NCI-H2227 (cell line): ENCODE results near the gene MUC5AC.
"Not testable (repeated sequence)": the region's sequence is repeated elsewhere in the genome, so short reads cannot be mapped to it uniquely, and the experiment has no call there.

Experiments
- DNase-seq: peaks from one replicate; lab custom pipeline; 2025; ENCODE audit not compliant: unreplicated experiment; lab: John Stamatoyannopoulos, UW

Gene MUC5AC

GRCh38 chr11:1234054-1234720, 76.4 kb downstream of the MUC5AC start:
- no peak for DNase-seq

- no peak for DNase-seq
These were observed 77.1 kb downstream of the MUC5AC start for GRCh38 chr11:1234771-1235305.

DNA sequence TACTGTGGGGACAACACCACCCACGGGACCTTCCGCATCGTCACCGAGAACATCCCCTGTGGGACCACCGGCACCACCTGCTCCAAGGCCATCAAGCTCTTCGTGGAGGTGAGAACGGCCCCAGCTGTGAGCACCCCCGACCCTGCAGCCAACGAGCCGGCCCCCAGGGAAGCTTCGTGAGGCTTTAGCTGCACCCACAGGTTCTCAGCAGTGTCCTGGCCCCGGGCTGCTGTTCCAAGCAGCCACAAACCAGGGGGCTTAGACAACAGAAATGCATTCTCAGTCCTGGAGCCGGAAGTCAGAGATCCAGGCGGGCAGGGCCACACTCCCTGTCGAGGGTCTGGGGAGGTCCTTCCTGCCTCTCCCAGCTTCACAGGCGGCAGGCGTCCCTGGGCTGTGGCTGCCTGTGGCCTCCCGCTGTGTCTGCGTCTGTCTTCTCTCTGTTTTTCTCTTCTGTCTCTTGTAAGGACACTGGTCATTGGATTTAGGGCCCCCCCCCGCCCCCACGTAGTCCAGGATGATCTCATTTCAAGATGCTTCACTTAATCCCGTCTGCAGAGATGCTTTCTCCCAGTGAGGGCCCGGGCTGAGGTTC, 77.7 kb downstream of the MUC5AC start:
- DNase-seq, result no peak

DNA sequence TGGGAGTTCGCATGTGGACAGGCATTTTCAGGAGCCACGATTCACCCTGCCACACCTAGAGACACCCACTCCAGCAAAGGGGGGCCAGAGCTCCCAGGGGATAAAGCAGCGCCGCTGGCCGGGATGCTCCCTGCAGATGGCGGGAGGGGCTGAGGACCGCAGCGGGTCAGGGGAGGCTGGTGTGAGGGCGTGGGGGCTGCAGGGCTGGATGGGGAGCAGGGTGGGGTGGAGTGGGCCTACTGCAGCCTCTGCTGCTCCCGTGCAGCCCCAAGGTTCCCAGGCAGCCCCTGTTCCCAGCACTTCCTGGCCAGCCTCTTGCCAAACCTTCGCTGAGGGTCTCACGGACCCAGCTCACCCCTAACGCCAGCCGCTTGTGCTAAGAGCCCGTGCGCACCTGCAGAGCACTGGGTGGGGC, 78.2 kb downstream of the MUC5AC start:
- no peak for DNase-seq

- no peak for DNase-seq
These were observed 78.8 kb downstream of the MUC5AC start for GRCh38 chr11:1236316-1237127.

GRCh38 chr11:1237128-1237580, 79.4 kb downstream of the MUC5AC start:
- DNase-seq, result no peak

GRCh38 chr11:1237851-1238250, 80.1 kb downstream of the MUC5AC start:
- DNase-seq, result no peak

- DNase-seq, result no peak
These were observed 81.2 kb downstream of the MUC5AC start for GRCh38 chr11:1238767-1239595.

GRCh38 chr11:1239596-1240205, 81.9 kb downstream of the MUC5AC start:
- no peak for DNase-seq

DNA sequence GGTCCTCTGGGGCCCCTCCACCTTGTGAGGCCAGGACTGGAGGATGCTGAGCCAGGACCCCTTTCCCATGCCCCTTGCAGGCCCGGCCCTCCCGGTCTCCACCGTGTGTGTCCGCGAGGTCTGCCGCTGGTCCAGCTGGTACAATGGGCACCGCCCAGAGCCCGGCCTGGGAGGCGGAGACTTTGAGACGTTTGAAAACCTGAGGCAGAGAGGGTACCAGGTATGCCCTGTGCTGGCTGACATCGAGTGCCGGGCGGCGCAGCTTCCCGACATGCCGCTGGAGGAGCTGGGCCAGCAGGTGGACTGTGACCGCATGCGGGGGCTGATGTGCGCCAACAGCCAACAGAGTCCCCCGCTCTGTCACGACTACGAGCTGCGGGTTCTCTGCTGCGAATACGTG, 83.0 kb downstream of the MUC5AC start:
- DNase-seq, result no peak

DNA sequence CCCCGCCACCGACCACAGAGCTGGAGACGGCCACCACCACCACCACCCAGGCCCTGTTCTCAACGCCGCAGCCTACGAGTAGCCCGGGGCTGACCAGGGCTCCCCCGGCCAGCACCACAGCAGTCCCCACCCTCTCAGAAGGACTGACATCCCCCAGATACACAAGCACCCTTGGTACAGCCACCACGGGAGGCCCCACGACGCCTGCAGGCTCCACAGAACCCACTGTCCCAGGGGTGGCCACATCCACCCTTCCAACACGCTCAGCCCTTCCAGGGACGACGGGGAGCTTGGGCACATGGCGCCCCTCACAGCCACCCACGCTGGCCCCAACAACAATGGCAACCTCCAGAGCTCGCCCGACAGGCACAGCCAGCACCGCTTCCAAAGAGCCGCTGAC, 84.0 kb downstream of the MUC5AC start:
- no peak for DNase-seq

DNA sequence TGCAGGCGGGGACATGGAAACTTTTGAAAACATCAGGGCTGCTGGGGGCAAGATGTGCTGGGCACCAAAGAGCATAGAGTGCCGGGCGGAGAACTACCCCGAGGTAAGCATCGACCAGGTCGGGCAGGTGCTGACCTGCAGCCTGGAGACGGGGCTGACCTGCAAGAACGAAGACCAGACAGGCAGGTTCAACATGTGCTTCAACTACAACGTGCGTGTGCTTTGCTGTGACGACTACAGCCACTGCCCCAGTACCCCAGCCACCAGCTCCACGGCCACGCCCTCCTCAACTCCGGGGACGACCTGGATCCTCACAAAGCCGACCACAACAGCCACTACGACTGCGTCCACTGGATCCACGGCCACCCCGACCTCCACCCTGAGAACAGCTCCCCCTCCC, 84.5 kb downstream of the MUC5AC start:
- DNase-seq, result no peak

DNA sequence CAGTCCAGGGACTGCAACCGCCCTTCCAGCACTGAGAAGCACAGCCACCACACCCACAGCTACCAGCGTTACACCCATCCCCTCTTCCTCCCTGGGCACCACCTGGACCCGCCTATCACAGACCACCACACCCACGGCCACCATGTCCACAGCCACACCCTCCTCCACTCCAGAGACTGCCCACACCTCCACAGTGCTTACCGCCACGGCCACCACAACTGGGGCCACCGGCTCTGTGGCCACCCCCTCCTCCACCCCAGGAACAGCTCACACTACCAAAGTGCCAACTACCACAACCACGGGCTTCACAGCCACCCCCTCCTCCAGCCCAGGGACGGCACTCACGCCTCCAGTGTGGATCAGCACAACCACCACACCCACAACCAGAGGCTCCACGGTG, 85.0 kb downstream of the MUC5AC start:
- not testable (repeated sequence) for DNase-seq

DNA sequence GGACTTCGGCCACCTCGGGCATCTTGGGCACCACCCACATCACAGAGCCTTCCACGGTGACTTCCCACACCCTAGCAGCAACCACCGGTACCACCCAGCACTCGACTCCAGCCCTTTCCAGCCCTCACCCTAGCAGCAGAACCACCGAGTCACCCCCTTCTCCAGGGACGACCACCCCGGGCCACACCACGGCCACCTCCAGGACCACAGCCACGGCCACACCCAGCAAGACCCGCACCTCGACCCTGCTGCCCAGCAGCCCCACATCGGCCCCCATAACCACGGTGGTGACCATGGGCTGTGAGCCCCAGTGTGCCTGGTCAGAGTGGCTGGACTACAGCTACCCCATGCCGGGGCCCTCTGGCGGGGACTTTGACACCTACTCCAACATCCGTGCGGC, 85.8 kb downstream of the MUC5AC start:
- DNase-seq, result not testable (repeated sequence)

DNA sequence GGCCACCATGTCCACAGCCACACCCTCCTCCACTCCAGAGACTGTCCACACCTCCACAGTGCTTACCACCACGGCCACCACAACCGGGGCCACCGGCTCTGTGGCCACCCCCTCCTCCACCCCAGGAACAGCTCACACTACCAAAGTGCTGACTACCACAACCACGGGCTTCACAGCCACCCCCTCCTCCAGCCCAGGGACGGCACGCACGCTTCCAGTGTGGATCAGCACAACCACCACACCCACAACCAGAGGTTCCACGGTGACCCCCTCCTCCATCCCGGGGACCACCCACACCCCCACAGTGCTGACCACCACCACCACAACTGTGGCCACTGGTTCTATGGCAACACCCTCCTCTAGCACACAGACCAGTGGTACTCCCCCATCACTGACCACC, 86.8 kb downstream of the MUC5AC start:
- not testable (repeated sequence) for DNase-seq

- not testable (repeated sequence) for DNase-seq
These were observed 88.0 kb downstream of the MUC5AC start for GRCh38 chr11:1245717-1246116.

DNA sequence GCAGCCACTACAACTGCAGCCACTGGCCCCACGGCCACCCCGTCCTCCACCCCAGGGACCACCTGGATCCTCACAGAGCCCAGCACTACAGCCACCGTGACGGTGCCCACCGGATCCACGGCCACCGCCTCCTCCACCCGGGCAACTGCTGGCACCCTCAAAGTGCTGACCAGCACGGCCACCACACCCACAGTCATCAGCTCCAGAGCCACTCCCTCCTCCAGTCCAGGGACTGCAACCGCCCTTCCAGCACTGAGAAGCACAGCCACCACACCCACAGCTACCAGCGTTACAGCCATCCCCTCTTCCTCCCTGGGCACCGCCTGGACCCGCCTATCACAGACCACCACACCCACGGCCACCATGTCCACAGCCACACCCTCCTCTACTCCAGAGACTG, 88.5 kb downstream of the MUC5AC start:
- not testable (repeated sequence) for DNase-seq

- DNase-seq, result not testable (repeated sequence)
These were observed 89.3 kb downstream of the MUC5AC start for GRCh38 chr11:1247026-1247425.

GRCh38 chr11:1248951-1249350, 91.2 kb downstream of the MUC5AC start:
- DNase-seq, result not testable (repeated sequence)

DNA sequence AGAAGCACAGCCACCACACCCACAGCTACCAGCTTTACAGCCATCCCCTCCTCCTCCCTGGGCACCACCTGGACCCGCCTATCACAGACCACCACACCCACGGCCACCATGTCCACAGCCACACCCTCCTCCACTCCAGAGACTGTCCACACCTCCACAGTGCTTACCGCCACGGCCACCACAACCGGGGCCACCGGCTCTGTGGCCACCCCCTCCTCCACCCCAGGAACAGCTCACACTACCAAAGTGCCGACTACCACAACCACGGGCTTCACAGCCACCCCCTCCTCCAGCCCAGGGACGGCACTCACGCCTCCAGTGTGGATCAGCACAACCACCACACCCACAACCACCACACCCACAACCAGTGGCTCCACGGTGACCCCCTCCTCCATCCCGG, 92.7 kb downstream of the MUC5AC start:
- DNase-seq, result not testable (repeated sequence)
